HG03457 (cell line): ENCODE measurements around the gene SRMS.

ENCODE experiments used
- ATAC-seq: cut with Tn5 transposase; IDR thresholded peaks from one replicate; pipeline ENCODE4 v1.9.1; 2021; ENCODE audit warnings: moderate number of reproducible peaks; ENCODE audit not compliant: unreplicated experiment

The SRMS gene

DNA sequence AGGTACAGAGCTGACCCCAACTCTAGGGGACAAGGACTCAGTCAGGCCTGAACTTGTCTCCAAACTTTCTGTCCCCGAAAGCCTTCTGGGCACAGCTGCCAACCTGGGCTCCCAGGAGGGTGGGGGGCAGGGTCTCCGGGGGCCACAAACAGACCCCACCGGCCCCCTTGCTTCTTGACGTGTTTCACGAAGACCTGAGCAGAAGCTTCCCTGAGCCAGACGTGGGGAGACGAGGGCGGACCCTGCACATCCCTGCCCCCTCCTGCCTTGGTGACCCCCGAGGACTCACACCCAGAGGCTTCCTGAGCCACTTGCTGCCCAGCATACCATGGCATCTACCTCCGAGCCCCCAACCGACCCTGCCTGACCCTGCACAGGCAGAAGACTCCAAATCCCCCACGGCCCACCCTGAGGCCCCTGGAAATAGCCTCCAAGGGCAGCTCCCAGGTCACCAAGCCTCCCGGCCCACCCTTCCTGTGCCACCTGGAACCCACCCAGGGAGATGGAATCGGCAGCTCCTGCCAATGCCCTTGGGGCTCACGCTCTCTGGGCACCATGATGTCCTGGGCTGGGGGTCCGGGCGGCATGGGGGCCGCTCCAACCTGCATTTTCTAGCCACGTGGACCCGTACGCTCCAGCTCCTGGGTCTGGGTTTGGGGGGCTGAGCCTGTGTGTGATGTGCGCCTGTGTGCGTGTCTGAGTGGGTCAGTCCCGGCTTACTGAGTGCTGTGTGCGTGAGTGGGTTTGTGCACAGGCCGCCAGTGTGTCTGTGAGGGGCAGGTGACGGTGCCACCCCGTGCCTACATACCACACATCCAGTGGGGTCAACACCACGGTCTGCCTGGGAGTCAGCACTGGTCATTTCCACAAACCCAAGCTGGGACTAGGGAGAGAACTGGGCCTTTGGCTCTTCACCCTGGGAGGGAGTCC is 7.8 kb downstream of the SRMS start:
- no peak for ATAC-seq

DNA sequence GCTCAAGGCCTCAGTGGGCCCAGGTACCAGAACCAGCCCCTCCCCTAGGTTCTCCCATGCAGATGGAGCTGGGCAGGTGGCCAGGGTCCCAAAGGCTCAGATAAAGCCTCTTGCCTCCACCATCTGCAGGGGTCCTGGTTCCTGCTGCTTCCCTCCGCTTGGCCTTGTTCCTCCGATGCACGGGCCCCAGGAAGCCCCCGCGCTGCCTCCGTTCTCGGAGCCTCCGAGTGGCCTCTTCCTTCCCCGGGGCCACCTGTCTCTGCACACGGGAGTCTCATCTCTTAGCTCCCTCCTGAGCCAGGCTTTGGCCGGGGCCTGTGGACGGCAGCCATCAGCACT is 8.5 kb downstream of the SRMS start:
- ATAC-seq, result no peak

GRCh38 chr20:63538204-63539091 is 9.1 kb downstream of the SRMS start:
- no peak for ATAC-seq

DNA sequence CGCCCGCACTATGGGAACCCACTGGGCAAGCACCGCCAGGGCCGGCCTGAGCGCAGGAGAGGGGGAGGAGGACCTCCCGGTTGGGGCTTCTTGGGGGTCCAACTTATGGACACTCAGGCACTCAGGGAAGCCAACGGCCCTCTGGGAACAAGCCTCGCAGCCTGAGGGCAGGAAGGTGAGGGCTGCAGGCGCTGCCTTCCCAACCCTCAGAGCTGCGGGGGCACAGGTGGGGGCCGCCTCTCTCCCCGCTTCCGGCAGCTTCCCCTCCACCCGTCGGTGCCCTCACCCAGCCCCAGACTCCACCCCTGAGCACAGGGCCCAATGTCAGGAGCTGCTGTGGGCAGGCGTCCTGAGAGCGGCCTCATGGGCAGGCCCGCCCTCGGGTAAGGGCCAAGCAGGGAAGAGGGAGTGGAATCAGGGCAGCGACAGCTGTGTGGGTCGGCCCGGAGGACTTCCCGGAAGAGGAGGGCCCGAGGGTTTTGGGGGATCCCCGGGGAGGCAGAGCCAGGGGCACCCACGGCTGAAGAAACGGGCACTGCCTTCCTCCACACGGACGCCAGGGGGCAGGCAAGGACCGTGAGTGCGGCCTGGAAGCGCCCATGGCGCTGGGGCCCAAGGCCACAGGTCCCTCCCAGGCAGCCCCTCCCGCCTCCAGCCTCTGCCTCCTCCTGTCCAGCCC is 9.9 kb downstream of the SRMS start:
- ATAC-seq, result peak; percentile 73

DNA sequence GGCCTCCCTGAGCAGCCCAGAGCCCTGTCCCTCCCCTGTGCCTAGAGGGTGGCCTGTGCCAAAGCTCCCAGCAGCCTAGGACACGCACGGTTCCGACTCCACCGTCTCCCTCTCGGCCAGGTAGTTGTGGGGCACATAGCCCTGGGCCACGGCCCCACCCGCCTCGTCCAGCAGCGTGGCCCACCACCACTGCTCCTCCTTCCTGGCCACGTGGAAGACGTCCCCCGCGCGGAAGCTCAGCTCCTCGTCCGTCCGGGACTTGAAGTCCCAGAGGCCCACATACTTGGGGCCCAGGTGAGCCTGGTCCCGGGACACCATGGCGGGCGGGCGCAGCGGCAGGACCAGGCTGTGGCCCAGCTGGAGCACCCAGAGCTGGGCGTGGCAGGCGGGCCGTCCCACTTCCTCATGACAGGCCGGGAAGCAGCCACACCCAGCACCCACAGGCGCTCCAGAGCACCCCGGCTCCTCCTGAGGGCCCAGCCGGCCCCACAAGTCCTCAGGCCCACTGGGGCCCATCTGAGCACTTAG is 10.5 kb downstream of the SRMS start, which contains the start of gene PTK6:
PTK6 (minus strand) TSS at position 380 of the 528 bp plus-strand sequence; CDS start at position 318, 62 bp downstream.
- ATAC-seq, result no peak

- ATAC-seq, result no peak
These were observed 11.1 kb downstream of the SRMS start for GRCh38 chr20:63536241-63536977.

DNA sequence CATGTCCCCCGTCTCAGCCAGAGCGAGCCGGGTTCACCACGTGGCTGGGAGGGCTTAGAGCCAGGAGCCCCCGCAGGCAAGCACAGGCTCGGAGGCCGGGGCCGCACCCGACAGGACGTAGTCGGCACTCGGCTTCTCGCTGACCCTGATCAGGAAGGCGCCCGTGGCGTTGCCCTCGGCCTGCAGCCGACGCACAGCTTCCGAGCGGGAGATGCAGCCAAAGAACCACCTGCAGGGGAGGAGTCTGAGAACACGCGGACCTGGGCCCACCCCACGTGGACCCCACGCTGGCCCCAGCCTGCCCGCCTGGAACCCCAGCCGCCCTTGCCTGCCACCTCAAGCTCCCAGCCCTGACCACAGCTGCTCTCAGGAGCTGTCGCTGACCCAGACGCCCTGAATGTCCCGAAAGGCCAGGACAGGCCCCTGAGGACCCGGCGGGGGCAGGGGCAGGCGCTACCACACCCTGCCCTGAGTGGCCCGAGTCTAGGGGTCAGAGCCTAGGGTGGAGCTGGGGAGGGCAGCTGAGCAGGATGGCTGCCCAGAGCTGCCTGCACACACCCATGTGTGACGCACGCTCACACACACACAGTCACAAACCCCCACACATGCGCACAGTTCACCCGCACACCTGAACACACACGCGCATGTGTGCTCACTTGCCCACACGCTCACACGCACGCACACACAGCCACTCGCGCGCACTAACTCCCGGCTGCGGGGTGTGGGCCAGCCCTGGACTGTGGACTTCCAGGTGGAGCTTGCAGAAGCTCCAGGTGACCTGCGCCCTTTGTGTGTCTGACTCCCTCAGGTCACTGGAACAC is 12.5 kb downstream of the SRMS start:
- no peak for ATAC-seq

GRCh38 chr20:63534427-63534830 is 13.1 kb downstream of the SRMS start:
- no peak for ATAC-seq

GRCh38 chr20:63533871-63534393 is 13.6 kb downstream of the SRMS start:
- ATAC-seq, result no peak

DNA sequence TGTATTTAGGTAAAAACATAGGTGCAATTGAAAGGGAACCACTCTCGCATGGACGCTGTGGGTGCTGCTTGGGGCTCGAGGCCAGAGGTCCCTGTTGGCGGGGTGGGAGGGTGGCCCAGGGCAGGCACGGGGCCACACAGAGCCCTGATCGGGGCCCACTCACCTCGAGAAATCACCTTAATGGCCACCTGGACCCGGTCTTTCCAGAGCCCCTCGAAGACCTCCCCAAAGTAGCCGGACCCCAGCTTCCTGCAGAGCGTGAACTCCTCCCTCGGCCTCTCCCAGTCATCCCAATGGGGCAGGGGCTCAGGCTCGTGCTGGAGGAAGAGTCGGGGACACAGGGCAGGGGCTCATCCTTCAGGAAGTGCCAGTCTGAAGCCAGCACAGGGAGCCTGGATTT is 14.2 kb downstream of the SRMS start:
- ATAC-seq, result no peak

DNA sequence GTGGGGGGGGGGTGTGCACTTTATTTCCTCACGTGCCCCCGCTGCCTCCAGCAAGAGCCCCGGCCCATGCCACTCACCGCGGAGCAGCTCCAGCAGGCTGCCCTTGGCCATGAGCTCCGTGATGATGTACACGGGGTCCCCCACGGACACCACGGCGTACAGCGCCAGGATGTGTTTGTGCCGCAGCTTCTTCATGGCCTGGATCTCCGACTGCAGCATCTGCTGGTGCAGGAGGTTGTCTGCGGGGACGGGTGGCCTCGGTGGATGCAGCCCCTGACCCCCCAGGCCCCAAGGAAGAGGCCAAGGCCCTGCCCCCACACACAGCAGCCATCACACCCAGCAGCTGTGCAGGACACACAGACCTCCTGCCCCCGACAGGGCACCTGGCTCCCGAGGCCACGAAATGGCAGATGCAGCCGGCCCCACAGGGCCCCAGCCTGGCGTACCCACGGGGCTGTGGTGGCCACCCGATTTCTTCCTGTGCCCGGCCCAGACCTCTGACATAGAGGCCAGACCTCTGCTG is 15.0 kb downstream of the SRMS start:
- ATAC-seq, result no peak

DNA sequence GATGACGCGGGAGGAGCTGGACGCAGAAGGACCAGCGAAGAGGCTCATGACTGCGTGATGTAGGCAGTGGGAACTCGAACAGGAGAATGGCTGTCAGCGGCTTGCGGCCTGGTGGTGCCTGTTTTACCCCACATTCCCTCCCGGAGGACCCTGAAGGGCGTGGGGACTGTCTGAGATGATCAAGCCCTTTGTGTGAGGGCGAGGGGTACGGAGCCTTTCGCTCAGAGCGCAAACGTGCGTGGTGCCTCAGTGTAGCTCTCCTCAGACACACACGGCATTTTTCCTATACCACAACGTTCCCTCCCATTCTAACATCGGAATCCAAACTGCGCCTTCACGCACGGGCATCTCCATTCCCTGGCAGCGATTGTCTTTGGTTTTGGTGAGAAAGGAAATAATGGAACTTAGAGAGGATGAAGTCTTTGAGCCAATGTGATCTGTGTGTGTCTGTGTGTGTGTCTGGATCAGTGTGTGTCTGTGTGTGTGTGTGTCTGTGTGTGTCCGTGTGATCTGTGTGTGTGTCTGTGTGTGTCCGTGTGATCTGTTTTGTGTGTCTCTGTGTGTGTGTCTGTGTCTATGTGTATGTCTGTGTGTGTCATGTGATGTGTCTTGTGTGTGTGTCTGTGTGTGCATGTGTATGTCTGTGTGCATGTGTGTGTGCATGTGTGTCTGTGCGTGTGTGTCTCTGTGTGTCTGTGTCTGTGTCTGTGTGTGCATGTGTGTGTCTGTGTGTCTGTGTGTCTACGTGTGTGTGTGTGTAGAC is 15.7 kb downstream of the SRMS start:
- no peak for ATAC-seq

DNA sequence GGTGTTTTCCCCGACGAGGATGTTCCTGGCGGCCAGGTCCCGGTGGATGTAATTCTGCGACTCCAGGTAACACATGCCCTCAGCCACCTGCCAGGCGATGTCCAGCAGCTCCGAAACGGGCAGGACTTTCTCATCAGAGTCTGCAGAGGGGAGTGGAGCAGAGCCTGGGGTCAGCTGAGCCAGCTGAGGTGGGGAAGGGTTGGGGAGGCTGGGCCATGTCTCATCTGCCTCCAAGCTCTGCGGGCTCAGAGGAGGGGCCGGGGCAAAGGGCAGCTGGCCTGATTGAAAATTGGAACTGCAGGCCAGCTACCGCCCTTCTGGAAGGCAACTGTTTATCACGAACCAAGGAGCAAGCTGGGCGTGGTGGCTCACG is 16.8 kb downstream of the SRMS start:
- ATAC-seq, result no peak

GRCh38 chr20:63529861-63530787 is 17.4 kb downstream of the SRMS start:
- ATAC-seq, result no peak

DNA sequence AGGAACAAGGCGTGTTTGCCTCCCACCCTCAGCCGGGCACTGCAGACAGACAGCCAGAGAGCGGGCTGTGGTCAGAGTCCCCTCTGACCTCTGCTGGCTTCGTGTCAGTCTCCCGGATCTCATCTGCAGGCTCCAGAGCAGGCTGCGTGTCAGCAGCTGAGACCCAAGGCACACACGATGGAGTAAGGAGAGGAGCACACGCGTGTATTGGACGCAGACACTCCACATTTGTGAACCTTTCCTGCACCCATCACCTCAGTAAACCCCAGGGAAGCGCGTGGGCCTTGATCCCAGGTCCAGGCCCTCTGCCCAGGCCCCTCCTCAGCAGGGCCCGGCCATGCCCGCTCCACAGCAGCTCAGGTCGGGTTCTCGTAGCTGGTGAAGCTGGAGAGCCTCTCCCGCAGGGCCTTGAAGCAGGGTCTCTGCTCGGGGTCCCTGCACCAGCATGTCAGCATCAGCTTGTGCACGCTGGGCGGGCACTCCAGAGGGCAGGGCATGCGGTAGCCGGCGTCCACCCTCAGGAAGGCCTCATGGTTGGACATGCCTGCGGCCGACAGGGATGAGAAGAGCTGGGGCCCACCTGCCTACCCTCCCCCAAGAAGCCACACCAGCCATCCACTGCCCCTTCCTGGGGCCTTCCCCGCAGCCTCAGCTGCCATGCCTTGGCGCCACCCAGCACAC is 18.2 kb downstream of the SRMS start:
- no peak for ATAC-seq

DNA sequence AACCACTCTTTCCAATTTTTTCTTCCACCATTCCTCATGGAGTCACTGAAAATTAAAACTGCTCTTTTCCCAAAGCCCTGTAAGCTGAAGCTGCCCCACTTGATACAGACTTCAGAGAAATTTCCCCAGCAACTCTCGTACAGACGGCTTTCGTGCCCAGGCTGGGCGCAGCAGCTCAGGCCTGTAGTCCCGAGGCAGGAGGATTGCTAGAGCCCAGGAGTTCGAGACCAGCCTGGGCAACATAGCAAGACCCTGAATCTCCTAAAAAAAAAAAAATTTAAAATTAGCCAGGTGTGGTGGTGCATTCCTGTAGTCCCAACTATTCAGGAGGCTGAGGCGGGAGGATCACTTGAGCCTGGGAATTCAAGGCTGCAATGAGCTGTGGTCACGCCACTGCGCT is 20.4 kb downstream of the SRMS start:
- ATAC-seq, result no peak

DNA sequence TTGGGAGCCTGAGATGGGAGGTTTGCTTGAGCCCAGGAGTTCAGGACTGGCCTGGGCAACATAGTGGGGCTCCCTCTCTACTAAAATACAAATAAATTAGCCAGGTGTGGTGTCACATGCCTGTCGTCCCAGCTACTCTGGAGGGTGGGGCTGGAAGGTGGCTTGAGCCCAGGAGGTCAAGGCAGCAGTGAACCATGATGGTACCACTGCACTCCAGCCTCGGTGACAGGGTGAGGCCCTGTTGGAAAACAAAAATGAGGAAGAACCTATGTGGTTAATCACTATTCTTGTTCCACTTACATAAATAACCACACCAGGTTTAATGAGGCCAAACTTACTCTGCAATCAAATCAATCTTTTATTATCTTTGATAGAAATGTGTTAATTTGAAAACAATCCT is 21.6 kb downstream of the SRMS start:
- ATAC-seq, result no peak
